Cardiac fibroblast (primary cell): ENCODE data around the gene MS4A2.
"Not testable (repeated sequence)": the region's sequence is repeated elsewhere in the genome, so short reads cannot be mapped to it uniquely, and the experiment has no call there.

Source experiments
- DNase-seq, 2 donors: peaks; one replicate each; pipeline versions ENCODE4 v3.0.0 to v3.0.0-alpha.2; 2010; ENCODE audit warnings: low read depth in 2 of 2
- H3K4me3 ChIP-seq, 2 donors: replicated peaks in 1 of 2; 1 replicate in 1 of 2; 2 replicates in 1 of 2; pipeline ENCODE4 v1.5.1; 2011; ENCODE audit warnings: low read depth in 2 of 2, low read length in 2 of 2, mild to moderate bottlenecking in 2 of 2, moderate library complexity in 1 of 2
- TF ChIP-seq, protein P1 (sequence below): IDR thresholded peaks from one replicate; pipeline ENCODE4 v1.5.1; 2011; ENCODE audit warnings: low read depth, mild to moderate bottlenecking, low read length, inconsistent platforms

MS4A2 gene

DNA sequence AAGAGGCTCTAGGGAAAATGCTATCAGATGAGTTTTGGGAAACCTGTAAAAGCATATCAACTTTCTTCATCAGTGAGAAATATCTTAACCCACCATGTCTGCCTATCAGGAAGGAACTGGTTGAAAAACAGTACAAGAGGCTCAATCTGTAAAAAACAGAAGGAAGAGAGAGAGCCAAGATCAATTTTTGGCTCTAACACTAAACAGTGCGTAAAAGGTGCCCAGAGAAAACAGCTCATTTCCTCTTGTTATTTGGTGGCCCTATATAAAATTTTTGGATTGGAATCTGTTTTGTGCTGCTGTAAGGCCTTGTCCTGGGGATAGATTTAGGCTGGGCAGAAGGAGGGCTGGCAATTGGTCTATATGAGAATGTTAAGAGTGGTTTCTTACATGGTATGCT is 12.1 kb downstream of the MS4A2 start:
- no peak for DNase-seq
- no peak overlapping the region for H3K4me3 ChIP-seq
- TF ChIP-seq, protein P1, sequence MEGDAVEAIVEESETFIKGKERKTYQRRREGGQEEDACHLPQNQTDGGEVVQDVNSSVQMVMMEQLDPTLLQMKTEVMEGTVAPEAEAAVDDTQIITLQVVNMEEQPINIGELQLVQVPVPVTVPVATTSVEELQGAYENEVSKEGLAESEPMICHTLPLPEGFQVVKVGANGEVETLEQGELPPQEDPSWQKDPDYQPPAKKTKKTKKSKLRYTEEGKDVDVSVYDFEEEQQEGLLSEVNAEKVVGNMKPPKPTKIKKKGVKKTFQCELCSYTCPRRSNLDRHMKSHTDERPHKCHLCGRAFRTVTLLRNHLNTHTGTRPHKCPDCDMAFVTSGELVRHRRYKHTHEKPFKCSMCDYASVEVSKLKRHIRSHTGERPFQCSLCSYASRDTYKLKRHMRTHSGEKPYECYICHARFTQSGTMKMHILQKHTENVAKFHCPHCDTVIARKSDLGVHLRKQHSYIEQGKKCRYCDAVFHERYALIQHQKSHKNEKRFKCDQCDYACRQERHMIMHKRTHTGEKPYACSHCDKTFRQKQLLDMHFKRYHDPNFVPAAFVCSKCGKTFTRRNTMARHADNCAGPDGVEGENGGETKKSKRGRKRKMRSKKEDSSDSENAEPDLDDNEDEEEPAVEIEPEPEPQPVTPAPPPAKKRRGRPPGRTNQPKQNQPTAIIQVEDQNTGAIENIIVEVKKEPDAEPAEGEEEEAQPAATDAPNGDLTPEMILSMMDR = no peak

DNA sequence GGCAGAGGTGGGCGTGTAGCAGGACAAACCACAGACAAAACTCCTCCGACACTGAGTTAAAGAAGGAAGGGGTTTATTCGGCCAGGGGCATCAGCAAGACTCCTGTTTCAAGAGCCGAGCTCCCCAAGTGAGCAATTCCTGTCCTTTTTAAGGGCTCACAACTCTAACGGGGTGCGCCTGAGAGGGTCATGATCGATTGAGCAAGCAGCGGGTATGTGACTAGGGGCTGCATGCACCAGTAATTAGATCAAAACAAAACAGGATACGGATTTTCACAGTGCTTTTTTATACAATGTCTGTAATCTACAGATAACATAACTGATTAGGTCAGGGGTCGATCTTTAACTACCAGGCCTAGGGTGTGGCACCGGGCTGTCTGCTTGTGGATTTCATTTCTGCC is 12.9 kb downstream of the MS4A2 start:
- not testable (repeated sequence) for H3K4me3 ChIP-seq

DNA sequence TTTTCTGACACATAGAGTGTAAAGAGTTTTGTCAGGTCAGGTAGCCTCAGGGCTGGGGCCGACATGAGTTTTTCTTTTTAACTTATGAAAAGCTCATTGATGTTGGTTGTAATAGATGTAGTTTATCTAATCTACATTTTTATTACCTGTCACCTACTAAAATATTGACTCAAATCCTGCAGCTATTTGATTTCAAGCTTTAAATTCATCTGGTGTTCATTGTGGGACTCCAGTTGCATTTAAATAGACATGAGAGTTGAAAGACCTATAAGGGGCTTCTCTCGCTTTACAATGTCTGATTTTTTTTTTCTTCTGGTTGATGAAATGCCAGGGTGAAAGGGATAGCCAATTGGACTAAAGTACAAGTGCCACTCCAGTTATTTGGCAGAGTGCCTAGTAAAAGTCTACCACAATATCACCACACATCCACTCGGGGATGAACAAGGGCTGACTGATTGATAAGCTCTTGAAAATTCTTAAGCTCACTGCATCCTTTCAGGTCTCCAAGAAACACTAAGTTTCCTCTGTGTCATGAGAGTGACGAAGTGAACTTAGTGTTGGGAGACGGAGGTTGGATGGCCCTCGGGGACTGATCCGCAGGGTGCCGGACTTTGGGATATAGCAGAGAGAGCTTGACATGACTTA is 16.1 kb downstream of the MS4A2 start:
- H3K4me3 ChIP-seq, DNase-seq: not testable (repeated sequence)

More for the DNA sequence above, 12.9 kb downstream of the MS4A2 start:
- DNase-seq = not testable (repeated sequence)

DNA sequence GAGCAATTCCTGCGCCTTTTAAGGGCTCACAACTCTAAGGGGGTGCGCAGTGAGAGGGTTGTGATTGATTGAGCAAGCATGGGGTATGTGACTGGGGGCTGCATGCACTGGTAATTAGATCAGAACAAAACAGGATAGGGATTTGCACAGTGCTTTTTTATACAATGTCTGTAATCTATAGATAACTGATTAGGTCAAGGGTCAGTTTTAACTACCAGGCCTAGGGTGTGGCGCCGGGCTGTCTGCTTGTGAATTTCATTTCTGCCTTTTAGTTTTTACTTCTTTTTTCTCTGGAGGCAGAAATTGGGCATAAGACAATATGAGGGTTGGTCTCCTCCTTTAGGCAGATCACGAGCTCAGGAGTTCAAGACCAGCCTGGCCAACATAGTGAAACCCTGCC is 20.2 kb downstream of the MS4A2 start:
- not testable (repeated sequence) for H3K4me3 ChIP-seq, DNase-seq

DNA sequence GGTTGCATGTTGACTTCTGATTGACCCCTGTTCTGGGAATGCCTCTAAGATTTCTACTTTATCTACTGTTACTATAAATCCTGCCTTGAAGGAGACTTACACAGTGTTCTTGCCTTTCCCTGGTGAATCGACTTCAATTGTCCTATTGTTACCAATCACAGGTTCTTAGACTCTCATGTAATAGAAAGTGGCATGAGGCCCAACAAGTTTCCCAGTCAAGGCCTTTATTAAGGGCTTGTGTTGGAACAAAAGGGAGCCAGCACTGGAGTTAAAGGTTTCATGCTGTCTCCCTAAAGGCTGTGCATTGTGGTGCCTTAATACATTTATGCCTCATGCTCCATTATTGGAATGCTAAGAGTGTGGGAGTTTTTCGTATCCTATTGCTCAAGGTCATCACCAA is 23.3 kb downstream of the MS4A2 start:
- no peak for DNase-seq
- no peak overlapping the region for H3K4me3 ChIP-seq
- TF ChIP-seq, protein P1 = no peak

DNA sequence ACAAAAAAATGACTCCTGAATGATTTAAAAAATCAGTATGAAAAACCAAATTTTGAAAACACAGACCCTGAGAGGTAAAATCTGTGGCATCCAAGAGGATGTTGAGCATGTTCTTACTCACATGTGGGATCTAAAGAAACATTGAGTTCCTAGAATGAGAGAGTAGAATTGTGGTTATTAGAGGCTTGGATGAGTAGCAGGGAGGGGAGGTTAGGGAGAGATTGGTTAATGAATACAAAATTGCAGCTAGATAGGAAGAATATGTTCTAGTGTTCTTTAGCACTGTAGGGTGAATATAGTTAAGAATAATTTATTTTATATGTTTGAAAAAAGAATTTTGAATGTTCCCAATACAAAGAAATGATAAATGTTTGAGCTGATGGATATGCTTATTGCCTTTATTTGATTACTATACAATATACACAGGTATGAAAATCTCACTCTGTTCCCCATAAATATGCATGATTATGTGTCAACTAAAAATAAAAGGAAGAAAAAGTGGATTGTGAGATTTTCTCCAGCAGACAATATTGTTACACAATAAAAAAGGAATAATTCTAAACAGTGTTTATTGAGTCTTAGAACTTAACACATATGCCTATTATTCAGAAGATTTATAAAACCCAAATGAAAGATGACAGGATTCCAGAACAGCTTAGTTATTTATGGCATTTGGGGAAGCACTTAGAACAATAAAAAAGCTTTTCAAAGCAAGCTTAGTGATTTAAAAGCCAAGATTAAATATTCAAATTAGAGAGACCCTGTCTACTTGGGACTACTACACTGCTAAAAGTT is 28.7 kb downstream of the MS4A2 start:
- H3K4me3 ChIP-seq = no peak overlapping the region
- TF ChIP-seq, protein P1 = no peak
- DNase-seq = no peak

DNA sequence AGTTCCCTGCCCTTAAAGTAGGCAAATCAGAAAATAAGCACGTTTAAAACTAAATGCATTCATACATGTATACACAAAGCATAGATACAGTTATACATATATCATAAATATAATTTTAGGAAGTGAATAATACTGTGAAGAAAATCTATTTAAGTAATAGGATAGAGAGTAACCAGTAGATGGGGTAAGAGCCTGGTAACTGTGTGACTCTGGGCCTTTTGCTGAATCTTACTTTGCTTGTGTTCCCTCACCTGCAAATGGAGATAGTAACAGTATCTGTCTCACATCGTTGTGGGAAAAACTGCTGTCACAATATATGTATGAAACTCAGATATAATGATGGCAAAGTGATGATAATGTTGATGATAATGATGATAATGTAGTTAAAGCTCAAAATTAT is 29.9 kb downstream of the MS4A2 start:
- H3K4me3 ChIP-seq = no peak overlapping the region
- TF ChIP-seq, protein P1 = no peak
- no peak for DNase-seq

DNA sequence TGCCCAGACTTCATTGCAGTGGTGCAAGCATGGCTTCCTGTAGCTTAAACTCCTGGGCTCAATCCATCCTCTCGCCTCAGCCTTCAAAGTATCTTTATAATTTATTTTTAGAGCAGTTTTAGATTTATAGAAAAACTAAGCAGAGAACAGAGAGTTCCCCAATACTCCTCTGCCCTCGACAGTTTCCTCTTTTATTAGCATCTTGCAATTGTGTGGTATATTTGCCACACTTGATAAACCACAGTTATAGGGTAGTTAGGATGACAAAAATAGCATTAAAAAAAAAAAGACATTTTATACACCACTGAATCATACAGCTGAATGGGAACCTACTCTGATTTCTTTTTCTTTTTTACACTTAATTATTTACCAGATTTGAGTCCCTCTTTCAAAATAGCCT is 31.2 kb downstream of the MS4A2 start:
- no peak for DNase-seq
- TF ChIP-seq, protein P1 = no peak

More for the DNA sequence above, 31.2 kb downstream of the MS4A2 start:
- no peak overlapping the region for H3K4me3 ChIP-seq
